Stimulated activated CD8-positive, alpha-beta memory T cell treated with anti-CD3 and anti-CD28 coated beads, Interleukin-7, amount 100 ng/mL, for 48 hours (primary cell): ENCODE data around the gene FRMD3.

ENCODE experiments used
- DNase-seq, 2 donors: peaks; one replicate each; pipeline ENCODE4 v3.0.0-alpha.2; 2020; ENCODE audit warnings: low read depth in 1 of 2; ENCODE audit errors: extremely low read depth in 1 of 2

FRMD3 gene

DNA sequence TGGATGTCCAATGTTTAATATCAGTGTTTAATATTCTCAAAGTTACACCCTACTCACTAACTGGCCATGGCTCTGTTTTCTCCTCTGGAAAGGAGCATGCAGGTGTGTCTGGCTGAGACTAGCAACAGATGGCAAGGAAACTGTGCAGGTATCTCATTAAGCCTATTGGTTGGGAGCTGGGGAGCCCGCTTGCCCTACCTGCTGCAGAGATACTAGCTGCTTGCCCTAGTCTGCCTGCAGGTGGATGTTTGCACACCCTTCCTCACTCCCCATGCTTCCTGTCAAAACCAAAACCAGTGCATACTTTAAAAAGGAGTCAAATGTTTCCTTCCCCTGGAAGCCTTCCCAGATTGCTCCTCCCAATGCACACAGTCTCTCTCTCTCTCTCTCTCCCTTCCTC, 247.0 kb downstream of the FRMD3 start:
- no peak for DNase-seq

DNA sequence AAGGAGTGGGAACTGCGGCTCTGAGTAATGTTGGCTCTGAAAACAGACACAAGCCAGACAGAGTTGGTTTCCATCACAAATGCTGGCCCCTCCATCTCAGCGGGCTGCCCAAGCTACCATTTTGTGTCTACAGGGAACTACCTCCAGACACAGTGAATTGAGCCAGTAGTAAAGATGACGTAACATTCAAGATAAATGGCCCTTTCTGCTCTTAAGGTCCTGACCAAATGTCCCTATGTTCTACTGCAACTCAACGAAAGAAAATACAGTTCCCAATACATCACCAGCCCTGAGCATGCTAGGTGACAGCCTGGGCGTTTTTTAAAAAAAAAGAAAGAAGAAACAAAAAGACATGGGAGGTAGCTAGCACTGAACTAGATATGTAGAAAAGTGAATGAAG, 247.5 kb downstream of the FRMD3 start:
- DNase-seq: no peak

DNA sequence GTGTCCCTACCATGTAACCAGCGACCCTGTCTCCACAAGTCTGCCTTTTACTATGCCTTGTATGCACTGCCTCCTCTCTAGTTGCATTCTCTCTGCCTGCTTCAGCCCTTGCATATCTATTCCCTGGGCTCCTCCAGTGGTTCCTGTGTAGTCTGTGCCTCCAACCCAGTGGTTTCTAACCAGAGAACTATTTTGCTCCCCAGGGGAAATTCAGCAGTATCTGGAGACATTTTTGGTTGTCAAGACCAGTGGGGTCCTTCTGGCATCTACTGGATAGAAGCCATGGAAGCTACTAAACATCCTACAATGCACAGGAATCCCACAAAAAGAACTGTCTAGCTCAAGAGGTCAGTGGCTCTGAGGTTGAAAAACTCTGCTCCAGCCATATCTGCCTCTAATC, 251.2 kb downstream of the FRMD3 start:
- no peak for DNase-seq

DNA sequence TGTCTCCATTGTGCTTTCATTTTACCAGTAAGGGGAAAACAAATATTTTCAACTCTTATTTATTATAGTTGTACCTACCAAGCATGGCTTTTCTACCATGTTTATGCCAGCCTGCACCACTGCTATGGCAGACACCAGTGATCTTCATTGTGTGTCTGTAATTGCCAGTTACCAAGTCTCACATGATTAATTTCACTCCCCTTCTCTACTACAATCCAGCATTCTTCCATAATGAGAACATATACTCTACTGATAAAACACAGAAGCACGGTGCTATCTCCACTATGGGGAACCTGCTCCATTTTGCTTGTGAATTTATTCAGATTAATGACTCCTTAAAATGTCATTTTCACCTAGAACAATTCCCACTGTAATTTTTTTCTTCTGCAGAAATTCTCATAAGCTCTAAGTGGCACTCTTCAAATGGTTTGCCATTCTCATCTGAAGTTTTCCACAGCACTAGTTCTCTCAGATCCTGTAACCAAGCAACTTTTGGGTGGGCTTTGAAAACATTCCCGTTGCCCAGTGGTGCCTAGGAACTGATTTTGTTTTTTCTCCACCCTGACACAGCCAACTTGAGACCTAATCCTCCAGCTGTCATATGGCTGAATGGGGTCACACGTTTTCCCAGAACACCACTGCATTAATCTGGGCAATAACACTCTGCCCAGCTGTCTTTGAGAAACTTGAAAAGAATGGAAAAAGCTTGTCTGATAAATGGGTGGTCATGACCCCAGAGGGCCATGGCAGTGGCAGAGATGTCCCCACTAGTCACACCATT, 252.6 kb downstream of the FRMD3 start:
- no peak for DNase-seq

DNA sequence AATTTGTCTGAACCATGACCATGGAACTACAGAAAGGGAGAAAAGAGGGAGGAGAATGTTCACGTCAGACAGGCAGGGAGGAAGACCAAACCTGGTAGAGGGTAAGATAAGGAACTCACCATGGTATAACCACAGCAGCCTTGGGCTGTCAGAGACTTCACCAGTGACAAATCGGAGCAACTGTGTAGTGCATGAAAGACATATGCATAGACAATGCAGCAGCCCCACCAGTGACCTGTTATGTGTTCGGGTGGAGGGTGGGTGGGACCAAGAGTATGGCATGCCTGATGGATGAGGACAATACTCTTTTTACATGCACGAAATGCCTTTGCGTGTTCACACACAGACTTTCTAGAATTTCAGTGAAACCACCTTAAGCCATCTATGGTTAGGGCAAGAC, 253.5 kb downstream of the FRMD3 start:
- DNase-seq: no peak

DNA sequence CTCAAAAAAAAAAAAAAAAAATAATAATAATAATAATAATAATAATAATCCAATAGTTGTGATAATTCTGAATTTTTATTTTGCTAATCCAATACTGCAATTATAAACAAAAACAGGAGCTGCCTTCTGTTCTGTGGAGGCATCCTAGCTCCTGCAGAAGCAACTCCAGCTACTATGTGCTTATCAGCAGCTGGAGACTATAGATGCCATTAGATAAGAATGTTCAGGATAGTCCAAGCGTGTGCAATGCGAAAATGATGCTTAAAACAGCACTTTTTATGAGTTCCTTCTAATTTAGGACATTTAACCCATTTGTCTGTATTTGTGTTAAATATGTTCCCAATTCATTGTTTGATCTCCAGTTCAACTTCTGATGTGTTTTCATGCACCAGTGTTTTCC, 254.7 kb downstream of the FRMD3 start:
- no peak for DNase-seq

DNA sequence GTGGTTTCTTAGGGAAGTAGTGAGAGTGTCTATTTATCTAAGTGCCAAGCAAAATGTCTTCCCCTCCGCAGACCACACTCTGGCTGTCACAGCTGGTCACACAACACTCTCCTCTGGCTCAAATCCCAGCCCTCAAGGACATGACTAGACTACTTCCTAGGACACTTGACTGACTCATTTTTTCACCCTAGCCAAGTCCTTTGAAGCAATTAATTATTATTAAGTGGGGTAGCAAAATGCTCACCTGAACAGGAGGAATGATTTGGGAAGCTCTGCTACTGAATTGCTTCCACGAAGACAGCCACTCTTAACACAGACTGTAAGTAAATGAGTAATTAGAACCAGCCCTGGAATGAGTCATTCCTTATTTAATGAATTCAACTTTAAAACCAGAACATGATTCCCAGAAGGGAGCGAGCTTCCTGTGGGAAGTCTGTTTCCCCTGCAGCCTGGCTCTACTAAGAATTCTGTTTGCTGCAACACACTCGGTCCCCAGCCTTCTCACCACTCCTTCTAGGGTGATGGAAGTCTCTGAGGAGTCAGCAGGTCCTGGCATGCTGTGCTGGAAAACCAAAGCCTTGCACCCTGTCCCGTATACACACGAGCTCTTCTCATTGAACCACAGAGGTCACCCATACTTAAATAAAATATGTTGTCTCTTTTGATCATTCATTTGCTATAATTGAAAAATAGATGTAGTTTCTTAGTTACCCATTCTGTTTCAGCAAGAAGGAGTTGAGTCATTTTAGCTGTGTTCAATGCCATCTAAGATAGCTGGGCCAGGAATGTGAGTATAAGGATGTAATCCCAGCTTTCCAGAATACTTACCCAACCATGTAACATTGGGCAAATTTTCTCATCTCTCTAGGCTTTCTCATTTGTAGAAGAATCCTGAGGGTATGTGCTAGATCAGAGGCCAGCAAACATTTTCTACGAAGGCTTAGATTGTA, 256.6 kb downstream of the FRMD3 start:
- no peak for DNase-seq

DNA sequence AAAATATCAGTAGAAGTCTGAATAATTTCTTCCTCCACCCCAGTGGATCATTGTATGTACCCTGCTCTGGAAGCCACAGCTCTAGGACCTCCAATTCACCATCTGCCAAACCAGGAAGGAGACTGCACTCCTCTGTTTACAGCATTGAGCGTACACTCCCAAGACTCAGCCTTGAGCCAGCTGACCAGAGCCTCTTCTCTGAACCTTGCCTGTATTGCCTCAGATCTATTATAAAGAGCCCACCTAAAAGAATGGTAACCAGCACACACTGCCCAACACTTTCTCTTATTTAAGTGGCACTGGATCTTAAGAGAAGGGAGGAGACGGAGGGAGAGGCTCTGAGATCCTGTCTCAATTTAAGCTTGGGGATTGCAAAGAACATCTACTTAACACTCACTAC, 257.4 kb downstream of the FRMD3 start:
- no peak for DNase-seq

DNA sequence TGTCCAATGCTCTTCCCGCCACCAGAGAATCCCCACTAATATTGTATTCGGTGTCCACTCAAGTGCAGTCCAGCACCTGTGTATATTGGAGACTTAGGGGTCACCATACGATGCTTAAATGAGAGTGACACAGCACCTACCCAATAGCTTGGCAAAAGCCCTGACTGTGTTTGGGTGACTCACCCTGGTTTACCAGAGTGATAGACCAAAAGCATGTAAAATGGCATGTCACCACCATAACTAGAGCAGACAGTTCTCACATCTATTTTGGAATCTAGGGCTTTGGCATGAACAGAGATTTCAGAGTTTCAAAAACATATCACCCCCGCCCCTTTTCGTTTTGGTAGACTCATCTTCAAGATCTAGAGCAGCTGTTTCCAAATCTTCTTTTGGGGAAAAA, 257.9 kb downstream of the FRMD3 start:
- no peak for DNase-seq

DNA sequence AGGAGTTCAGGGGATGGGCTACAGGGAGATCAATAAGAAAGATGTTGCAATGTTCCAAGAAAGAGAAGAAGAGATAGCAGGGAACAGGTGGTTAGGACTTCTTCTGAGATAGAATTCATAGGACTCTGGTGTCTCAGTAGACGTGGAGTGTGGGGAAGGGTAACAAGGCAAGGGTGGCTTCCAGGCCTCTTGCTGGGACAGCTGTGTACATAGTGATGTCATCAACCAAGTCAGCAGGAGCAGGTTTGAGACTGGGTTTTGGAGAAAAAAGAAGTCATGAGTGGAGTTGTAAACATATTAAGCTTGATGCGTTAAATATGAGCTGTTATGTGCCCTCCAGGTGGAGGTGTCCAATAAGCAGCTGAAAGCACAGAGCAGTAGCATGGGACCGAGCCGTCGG, 263.4 kb downstream of the FRMD3 start:
- DNase-seq: no peak

DNA sequence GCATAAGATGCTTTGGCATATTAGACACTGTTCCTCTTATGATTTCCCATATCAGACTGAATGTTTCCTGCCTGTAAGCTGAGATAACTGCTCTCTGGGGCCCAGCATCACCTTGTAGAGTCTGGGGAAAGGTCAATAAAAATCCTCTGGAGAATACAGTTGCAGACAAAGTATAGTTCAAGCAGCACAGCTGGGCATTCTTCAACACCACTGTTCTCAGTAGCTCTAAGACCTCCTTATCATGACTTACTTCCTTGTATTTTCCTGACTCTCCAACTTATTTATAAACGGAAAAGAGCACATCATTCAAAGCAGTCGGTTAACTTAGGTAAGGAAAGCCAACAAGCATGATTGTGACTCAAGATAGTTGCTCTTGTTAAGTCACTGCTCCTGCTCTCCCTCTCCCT, 266.5 kb downstream of the FRMD3 start:
- no peak for DNase-seq

DNA sequence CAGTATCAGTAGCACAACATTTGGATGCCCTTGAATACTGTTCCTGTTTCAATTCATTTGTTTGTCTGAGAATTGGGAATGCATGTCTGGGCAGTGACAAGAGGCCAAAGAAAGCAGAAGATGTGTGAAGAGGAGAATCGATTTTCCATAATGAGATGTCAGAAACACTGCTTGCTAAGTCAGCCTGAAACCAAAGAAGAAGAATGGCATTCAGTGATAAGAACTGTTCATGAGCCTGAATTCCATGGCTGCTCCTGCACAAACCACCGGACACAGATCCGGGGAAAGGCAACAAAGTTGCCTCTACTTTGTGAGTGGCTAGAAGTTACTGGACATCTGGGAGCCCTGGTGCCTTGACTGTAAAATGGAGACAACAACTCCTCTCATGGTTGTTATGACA, 268.1 kb downstream of the FRMD3 start:
- DNase-seq: no peak

DNA sequence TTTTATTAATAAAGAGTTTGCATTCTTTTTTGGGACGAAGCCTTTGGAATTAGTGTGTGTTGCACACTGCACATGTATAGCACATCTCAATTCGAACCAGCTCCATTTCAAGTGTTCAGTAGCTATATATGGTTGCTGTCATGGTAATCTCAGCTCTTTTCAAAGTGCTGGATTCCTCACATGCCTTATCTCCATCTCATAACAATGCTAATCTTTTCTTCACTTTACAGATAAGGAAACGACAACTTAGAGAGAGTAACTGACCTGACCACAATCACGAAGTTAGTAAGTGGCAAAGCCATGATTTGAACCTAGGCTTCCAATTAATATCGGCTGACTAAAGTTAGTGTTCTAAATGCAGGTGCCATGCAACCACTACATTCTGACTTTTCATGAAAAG, 270.5 kb downstream of the FRMD3 start:
- no peak for DNase-seq

DNA sequence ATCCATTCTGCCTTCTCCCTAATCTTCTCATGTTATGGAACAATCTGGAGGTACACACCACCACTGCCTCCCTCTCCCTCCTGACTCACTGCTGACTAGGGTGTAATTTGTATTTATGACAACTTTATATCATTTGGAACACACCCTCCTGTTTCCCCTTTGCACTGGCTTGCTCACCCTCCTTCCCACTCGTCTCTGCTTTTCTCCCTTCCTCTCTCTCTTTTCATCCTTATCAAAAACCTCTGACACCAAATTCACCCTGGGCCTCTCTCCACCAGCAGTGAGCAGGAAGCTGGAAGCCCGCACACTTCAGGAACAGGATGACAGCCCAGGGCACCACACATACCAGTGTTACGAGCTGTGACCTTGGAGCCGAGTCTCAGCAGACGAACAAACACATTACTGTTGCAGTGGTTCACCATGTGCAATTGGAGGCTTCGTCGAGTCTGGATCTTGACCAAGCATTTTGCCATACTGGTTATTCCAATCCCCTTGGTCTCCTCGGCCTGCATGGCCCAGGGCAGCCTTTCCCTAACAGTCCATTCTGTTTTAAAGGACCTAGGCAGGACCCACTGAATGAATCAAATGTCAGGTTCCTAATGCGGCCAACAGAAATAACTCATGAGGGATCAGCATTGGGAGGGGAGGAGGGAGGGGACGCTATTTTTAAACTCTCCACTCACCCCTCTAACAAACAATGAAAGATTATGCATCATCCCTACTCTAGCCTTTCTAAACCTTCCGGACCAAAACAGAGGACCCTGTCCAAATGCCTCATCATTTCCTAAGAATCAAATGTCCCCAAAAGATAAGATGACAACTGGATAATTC, 271.3 kb downstream of the FRMD3 start:
- no peak for DNase-seq

DNA sequence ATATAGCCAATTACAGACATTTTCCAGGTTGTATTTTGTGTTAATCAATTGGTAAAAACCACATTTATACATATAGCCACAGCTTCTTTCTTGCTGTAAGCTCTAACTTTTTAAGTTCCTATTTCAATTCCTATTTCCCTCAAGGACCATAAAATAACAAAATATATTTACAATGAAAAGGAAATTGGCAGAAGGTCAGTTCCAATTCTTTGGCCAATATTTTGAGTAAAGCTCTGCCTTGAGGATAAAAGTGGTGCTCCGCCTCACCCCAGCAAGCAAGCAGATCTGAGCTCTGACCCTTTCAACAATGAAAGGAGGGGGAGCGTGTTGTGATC, 271.9 kb downstream of the FRMD3 start:
- DNase-seq: no peak

DNA sequence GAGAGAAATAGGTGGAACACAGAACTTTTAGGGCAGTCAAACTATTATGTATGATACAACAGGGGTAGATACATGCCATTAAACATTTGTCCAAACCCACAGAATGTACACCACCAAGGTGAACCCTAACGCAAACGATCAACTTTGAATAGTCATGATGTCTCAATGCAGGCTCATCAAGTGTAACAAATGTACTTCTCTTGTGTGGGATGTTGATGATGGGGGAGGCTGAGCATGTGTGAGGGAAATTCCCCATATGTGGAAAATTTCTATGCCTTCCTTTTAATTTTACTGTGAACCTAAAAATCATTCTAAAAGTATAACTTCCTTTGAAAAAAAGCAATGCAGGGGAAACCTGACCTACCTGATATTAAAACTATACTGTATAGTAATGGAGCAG, 273.9 kb downstream of the FRMD3 start:
- DNase-seq: no peak

DNA sequence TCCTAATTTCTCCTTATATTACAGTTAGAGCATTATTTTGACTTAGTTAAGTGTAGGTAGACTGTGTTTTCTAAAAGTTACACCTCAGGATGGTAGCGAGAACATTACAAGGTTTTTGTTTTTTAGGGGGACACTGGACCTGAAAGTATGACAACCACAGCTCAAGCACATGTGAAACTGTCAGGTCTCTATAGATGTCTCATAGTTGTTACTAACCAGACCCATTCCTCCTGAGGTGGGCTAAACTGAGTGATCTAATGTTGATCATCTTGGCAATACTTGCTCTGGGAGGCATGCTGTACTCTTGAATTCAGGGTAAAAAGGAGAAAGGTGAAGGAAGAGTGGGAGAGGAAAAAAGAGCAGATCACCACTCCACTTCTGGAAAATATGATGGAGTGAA, 278.6 kb downstream of the FRMD3 start:
- no peak for DNase-seq

DNA sequence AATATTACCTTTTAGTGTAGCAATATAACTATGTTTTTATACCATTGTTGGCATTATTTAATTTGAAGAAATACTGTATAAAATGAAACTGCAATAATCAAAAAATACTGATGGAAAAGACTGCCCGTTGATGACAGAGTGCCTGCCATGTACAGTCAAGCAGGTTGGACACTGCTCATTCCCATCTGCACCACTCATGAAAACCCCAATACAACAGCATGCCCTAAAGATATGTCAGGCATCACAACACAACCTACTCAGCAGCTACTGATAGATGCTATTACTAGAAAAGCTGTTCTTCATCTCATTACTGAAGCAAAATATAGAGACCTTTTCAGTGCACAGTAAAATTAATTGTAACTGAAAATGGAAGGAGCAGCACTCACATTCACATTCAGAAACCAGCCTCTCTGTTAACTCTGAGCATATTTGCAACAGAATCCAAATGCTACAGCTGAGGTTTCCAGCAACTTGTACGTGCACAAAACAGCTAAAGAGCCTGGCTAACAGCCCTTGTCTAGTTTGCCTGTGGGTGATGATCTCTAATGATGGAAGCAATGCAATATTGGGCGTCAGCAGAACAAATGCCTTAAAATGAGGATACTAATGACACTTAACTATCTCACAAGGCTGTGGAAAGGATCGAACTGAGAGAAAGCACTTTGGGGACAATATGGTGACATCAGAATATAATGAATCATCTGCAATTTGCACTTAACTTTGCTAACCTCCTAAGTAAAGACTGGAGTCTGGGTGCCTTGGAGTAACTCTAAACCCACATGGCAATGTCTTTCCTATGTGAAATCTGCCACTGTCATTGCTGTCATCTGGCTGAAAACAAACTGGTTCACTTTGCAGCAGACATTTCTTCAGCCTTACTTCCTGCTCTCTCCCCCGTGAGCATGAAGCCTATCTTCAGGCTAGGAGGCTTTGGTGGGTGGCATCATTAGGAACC, 280.0 kb downstream of the FRMD3 start:
- DNase-seq: no peak

DNA sequence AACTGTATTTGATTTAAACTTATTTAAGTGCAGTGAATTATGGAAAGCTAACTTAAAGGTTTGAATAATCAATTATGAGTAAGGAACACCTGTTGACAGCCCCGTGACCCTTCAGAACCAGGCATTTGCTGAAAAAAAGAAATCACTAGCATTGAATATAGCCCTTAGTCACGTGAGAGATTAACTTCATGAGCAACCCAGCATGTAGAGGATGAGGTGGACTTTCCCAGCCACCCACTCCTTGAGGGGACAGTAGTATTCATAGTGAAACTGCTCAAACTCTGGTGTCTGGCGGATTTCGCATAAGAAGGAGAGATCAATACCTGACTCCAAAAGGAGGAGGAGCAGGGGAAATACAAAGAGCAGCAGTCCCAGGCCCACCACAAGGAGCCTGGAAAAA, 290.5 kb downstream of the FRMD3 start:
- DNase-seq: no peak

DNA sequence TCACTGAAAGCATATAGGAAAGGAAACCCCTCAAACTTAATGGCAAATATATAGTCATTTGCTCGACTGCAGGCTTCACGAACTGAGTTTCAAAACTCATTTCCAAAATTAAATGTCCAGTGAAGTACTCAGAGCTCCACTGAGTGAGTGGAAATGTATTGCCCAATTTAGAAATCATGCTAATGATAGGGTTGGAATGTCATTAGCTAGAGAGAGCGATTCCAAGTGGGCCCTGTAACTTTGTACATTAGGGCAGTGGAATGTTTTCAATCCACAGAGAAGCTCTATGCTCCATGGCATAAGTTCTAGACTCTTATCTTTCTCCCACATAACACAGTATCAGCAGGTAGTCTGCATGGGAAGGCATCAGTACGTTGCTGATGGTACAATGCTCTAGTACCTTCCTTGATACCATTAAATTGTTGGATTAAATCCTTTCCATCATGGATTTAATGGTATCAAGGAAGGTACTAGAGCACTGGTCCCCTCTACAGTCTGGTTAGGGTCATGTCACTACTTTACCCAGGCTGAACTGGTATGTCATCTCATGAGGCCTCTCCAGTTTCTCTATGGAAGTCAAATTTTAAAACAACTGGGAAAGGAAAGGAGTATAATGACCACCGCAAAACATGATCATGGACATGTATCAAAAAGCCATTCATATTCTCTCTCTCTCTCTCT, 292.1 kb downstream of the FRMD3 start:
- DNase-seq: no peak
